K562 (cell line): Measurements from ENCODE around the gene PSEN1. TPM values are rescaled to one million over a fixed set of nuclear protein-coding genes. Genes with fewer than 3 reads are reported as not detected.
A peak's percentile ranks its signal among the peaks of the same experiment; 100 is the strongest.

ENCODE experiments used
- ADNP ChIP-seq: fragments of 200-800 bp; sonication (Bioruptor generic); IDR thresholded peaks from 2 replicates; pipeline ENCODE4 v1.6.1; 2016; ENCODE audit warnings: missing genetic modification characterization, missing compliant biosample characterization
- AFF4 ChIP-seq: sonication (generic); formaldehyde crosslinking; IDR thresholded peaks from 2 replicates; pipeline ENCODE4 v1.8.0; 2023; ENCODE audit warnings: mild to moderate bottlenecking, missing genetic modification reagents
- BCL6 ChIP-seq: fragments of 250-450 bp; sonication (Bioruptor Pico); IDR thresholded peaks from 2 replicates; pipeline ENCODE4 v1.4.0; 2020
- CBFA2T2 ChIP-seq: fragments of 450-650 bp; conservative IDR thresholded peaks from 2 replicates; pipeline ENCODE4 v1.6.1; 2017; ENCODE audit warnings: mild to moderate bottlenecking
- DNMT1 ChIP-seq: fragments of 450-650 bp; IDR thresholded peaks from 2 replicates; pipeline ENCODE4 v1.6.1; 2016; ENCODE audit warnings: antibody characterized with exemption, mild to moderate bottlenecking
- ELF2 ChIP-seq: fragments of 250-450 bp; sonication (Bioruptor Pico); IDR thresholded peaks from 2 replicates; pipeline ENCODE4 v1.5.0; 2021; ENCODE audit warnings: mild to moderate bottlenecking
- KLF10 ChIP-seq: fragments of 250-450 bp; sonication (Bioruptor Pico); IDR thresholded peaks from 2 replicates; pipeline ENCODE4 v1.6.1; 2021; ENCODE audit warnings: matching md5 sums
- MNT ChIP-seq, 2 experiments: fragments of 450-650 bp; conservative IDR thresholded peaks; 2 replicates each; pipeline ENCODE4 v1.6.1; 2017; ENCODE audit warnings: mild to moderate bottlenecking in 2 of 2, moderate library complexity in 2 of 2
- MTA1 ChIP-seq: fragments of 450-650 bp; IDR thresholded peaks from 2 replicates; pipeline ENCODE4 v1.6.1; 2017; ENCODE audit warnings: borderline replicate concordance
- NCOA1 ChIP-seq: fragments of 450-650 bp; IDR thresholded peaks from 2 replicates; pipeline ENCODE4 v1.6.1; 2016; ENCODE audit warnings: low read depth
- NFE2 ChIP-seq: IDR thresholded peaks from 2 replicates; pipeline ENCODE4 v1.6.1; 2014; ENCODE audit warnings: antibody characterized with exemption, low read depth
- PYGO2 ChIP-seq: fragments of 450-650 bp; IDR thresholded peaks from 2 replicates; pipeline ENCODE4 v1.6.1; 2016; ENCODE audit warnings: mild to moderate bottlenecking, missing genetic modification characterization, moderate library complexity, missing compliant biosample characterization
- ZBTB2 ChIP-seq: fragments of 450-650 bp; IDR thresholded peaks from 2 replicates; pipeline ENCODE4 v1.6.1; 2016; ENCODE audit warnings: antibody characterized with exemption
- ZMIZ1 ChIP-seq, 2 experiments: fragments of 150-350 bp in 1 of 2; IDR thresholded peaks; 2 replicates each; pipeline ENCODE4 v1.6.1; 2012 to 2016; ENCODE audit warnings: low read depth in 2 of 2, low read length in 2 of 2, mild to moderate bottlenecking in 1 of 2, moderate library complexity in 1 of 2
- ZNF224 ChIP-seq: sonication (generic); formaldehyde crosslinking; IDR thresholded peaks from 2 replicates; pipeline ENCODE4 v1.8.0; 2022; ENCODE audit warnings: mild to moderate bottlenecking, missing genetic modification reagents
- ZNF239 ChIP-seq: fragments of 250-450 bp; sonication (Bioruptor Pico); IDR thresholded peaks from 2 replicates; pipeline ENCODE4 v1.4.0; 2020; ENCODE audit warnings: mild to moderate bottlenecking
- polyA plus RNA-seq, 8 experiments: library from polyadenylated mRNA; depleted of rRNA in 4 of 8; stranded (reverse) in 5 of 8; unstranded in 3 of 8; fragments of >200 nt; fragmentation: Nextera tagmentation in 2 of 8; fragmentation: Illumina TruSeq in 1 of 8; extraction: Ambion mirVana in 2 of 8; extraction: Trizol in 1 of 8; gene quantifications; 2 replicates each; pipeline versions ENCODE4 v1.2.1 to v1.2.3, GENCODE V29; 2011 to 2014; ENCODE audit warnings: inconsistent platforms in 1 of 8, missing spikeins in 1 of 8
- total RNA-seq, 7 experiments: library from RNA; depleted of rRNA in 6 of 7; stranded (reverse); fragments of >200 nt in 6 of 7; fragmentation: Illumina TruSeq in 2 of 7; extraction: Trizol in 2 of 7; gene quantifications; 2 replicates each; pipeline versions ENCODE4 v1.2.1 to v1.2.3, GENCODE V29; 2011 to 2021; ENCODE audit warnings: low replicate concordance in 1 of 7

PSEN1 gene
- total and polyA plus RNA-seq, 9 of the 15 experiments (the other 6 are each of a cell fraction or from before 2014, with no cell fraction given) = 6.5 to 25.2 (median 14.3) TPM

GRCh38 chr14:73245480-73246325 is 109.4 kb downstream of the PSEN1 start (continued):
- TF ChIP-seq ZMIZ1 (IDR thresholded peaks at IDR 0.05; ENCODE audit: low read depth in 2 of 2, low read length in 2 of 2) = no peak
- TF ChIP-seq BCL6 (CRISPR knock-in tag) = no peak
- TF ChIP-seq KLF10 (CRISPR knock-in tag) = no peak
- TF ChIP-seq PYGO2 (tag) = no peak
- TF ChIP-seq AFF4 (CRISPR knock-in tag) = no peak
- no peak for TF ChIP-seq ADNP (tag)
- no peak for TF ChIP-seq ZBTB2
- TF ChIP-seq MTA1 = no peak
- no peak for TF ChIP-seq ZNF224 (CRISPR knock-in tag)
- TF ChIP-seq MNT (conservative IDR thresholded peaks at IDR 0.05) = peak; percentile 18 to 45; a peak in 2 of 4 replicates
- no peak for TF ChIP-seq ZNF239 (CRISPR knock-in tag)
- TF ChIP-seq NCOA1 = no peak
- no peak for TF ChIP-seq DNMT1
- 0 out of 2 replicates have a peak, but pooled peaks have one; percentile 22 for TF ChIP-seq ELF2 (CRISPR knock-in tag)
- no peak for TF ChIP-seq CBFA2T2
- TF ChIP-seq NFE2 = no peak
